Nephron (organoid): ENCODE data around the gene PLCB3.

ENCODE experiments used
- H3K27ac Mint-ChIP-seq, 3 experiments: 2 replicates each; pipeline ENCODE4 v1.8.0; 2020; ENCODE audit warnings: mixed read lengths in 3 of 3, mild to moderate bottlenecking in 2 of 3, moderate library complexity in 1 of 3
- H3K27me3 Mint-ChIP-seq: 2 replicates; pipeline ENCODE4 v1.8.0; 2021; ENCODE audit warnings: low read depth, mild to moderate bottlenecking, moderate library complexity, mixed read lengths
- H3K36me3 Mint-ChIP-seq: 2 replicates; pipeline ENCODE4 v1.8.0; 2020; ENCODE audit warnings: low read depth, mixed read lengths
- H3K4me1 Mint-ChIP-seq: 2 replicates; pipeline ENCODE4 v1.8.0; 2020; ENCODE audit warnings: mixed read lengths
- H3K4me3 Mint-ChIP-seq, 3 experiments: 2 replicates each; pipeline ENCODE4 v1.8.0; 2020; ENCODE audit warnings: mild to moderate bottlenecking in 3 of 3, mixed read lengths in 3 of 3, moderate library complexity in 2 of 3
- H3K9me3 Mint-ChIP-seq: 2 replicates; pipeline ENCODE4 v1.8.0; 2020; ENCODE audit warnings: mixed read lengths
- TF ChIP-seq, protein P1 (sequence below), 3 experiments: fragments of 200-600 bp; sonication (generic); IDR thresholded peaks; one replicate each; pipeline ENCODE4 v1.5.0; 2021; ENCODE audit warnings: antibody characterized with exemption in 3 of 3; ENCODE audit not compliant: unreplicated experiment in 3 of 3

Gene PLCB3

DNA sequence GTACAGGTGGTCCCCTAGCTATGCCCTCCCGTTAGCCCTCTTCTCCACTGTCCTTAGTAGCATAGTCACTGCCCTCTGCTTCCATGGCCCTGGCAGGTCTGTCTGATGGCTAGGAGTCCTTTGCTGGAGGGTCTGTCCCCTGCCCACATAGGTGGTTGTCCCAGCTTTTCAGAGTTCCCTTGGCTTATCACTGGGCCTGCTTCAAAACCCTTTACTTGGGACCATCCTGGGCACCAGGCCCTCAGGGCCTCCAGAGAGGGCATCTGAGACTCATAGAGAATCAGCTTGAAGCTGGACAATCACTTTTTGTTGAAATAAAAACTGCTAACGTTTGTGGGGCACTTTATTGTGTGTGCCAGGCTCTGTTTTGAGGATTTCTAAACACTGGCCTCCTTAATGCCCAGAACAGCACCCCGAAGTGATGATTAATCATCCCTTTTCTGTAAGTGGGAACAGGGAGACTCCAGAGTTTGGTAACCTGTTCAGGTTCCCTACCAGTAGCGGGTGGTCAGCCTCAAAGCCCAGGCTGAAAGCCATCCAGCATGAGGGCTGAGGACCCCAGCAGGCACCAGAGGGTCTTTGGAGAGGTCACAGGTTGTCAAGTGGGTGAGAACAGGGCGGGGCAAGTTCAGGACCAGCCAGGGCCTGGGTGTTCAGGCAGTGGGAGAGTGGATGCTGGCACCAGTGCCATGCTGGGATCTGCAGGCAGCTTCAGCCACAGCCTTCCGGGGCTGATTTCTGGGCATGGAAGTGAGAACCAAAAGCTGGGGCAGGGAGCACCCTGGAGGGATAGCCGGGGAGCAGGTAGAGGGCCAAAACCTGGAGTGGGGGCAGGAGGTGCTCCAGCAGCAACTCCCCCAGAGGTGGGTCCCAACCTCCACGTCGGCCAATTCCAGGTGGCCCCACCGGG is 39.3 kb downstream of the PLCB3 start:
- H3K9me3 Mint-ChIP-seq: no peaks in the 10 kb centered on the region
- TF ChIP-seq, protein P1, sequence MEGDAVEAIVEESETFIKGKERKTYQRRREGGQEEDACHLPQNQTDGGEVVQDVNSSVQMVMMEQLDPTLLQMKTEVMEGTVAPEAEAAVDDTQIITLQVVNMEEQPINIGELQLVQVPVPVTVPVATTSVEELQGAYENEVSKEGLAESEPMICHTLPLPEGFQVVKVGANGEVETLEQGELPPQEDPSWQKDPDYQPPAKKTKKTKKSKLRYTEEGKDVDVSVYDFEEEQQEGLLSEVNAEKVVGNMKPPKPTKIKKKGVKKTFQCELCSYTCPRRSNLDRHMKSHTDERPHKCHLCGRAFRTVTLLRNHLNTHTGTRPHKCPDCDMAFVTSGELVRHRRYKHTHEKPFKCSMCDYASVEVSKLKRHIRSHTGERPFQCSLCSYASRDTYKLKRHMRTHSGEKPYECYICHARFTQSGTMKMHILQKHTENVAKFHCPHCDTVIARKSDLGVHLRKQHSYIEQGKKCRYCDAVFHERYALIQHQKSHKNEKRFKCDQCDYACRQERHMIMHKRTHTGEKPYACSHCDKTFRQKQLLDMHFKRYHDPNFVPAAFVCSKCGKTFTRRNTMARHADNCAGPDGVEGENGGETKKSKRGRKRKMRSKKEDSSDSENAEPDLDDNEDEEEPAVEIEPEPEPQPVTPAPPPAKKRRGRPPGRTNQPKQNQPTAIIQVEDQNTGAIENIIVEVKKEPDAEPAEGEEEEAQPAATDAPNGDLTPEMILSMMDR (IDR thresholded peaks at IDR 0.05; ENCODE audit: unreplicated experiment in 3 of 3): no peak
- H3K27me3 Mint-ChIP-seq: peaks cover 67% of the 10 kb centered on the region
- peaks cover 6% of the 10 kb centered on the region for H3K36me3 Mint-ChIP-seq
- peaks cover 12% of the 10 kb centered on the region for H3K4me1 Mint-ChIP-seq
- H3K4me3 Mint-ChIP-seq: peak overlapping the region; percentile 76 to 83 (median 83)
- no peak overlapping the region for H3K27ac Mint-ChIP-seq

DNA sequence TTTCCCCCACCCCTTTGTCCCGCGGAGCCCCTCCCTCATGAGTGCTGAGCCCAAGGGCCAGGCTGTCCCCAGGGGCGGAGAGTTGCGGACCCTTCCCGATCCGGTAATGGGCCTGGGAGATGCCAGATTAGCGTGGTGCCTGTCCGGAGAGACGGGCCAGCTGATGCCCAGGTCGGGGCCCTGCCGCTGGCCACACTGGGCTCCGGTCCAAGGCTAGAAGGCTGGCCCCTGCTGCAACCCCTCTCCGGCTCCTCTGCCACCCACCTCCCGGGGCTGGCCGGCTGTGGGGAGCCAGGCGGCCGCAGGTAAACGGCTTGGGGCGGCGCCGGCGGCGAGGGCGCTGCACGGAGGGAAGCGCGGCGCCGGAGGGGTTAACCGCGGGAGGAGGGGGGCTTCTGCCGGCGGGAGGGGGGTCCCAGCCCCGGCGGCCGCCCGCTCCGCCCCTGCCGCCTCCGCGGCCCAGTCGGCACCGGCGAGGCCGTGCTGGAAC is 40.0 kb downstream of the PLCB3 start, which contains the start of gene KCNK4:
KCNK4 (plus strand) TSS at position 41 of the 490 bp plus-strand sequence. CDS start 1,717 bp downstream, outside the sequence.
- TF ChIP-seq, protein P1 (IDR thresholded peaks at IDR 0.05; ENCODE audit: unreplicated experiment in 3 of 3): no peak
- no peaks in the 10 kb centered on the region for H3K9me3 Mint-ChIP-seq
- H3K36me3 Mint-ChIP-seq: peaks cover 6% of the 10 kb centered on the region
- peaks cover 11% of the 10 kb centered on the region for H3K4me1 Mint-ChIP-seq
- H3K27me3 Mint-ChIP-seq: peaks cover 74% of the 10 kb centered on the region
- H3K27ac Mint-ChIP-seq: no peak within 1 kb of the TSS
- H3K4me3 Mint-ChIP-seq: peak within 1 kb of the TSS; percentile 76 to 83 (median 83)

DNA sequence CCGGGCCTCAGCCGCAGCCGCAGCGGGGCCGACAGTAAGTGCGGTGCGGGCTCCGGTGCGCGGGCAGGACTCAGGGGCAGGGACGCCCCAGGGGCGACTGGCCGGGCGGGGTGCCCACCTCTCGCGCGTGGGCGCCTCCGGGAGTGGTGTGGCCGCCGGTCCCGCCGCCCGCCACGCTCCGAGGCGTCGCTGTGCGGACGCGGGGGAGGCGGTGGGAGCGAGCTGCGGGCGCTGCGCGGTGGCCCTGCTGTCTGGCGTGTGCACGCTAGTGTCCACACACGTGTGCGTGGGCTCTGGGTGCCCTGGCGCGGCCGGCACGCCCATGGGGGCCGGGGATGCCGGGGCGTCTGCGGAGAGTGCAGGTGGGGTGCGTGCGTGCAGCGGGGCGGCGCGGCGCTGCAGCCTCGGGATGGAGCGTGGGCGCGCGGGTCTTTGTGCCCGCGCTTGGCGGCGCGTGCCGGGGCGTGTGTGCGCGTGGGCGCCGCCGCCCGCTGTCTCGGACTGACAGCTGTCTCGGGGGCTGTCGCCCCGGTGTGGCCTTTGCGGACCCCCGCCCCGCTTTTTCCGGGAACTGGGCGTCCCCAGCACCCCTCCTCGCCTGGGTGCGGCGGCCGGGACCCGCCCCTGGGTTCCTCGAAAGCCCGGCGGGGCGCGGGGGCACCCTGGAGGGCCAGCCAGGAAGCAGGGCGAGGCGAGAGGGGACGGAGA is 40.6 kb downstream of the PLCB3 start:
- Mint-ChIP-seq H3K27ac (no peak overlapping the region), H3K27me3 (peaks cover 80% of the 10 kb centered on the region), H3K4me1 (peaks cover 5% of the 10 kb centered on the region), H3K9me3 (no peaks in the 10 kb centered on the region), H3K4me3 (no peak overlapping the region), H3K36me3 (peaks cover 6% of the 10 kb centered on the region)
- TF ChIP-seq, protein P1 (IDR thresholded peaks at IDR 0.05; ENCODE audit: unreplicated experiment in 3 of 3): no peak

DNA sequence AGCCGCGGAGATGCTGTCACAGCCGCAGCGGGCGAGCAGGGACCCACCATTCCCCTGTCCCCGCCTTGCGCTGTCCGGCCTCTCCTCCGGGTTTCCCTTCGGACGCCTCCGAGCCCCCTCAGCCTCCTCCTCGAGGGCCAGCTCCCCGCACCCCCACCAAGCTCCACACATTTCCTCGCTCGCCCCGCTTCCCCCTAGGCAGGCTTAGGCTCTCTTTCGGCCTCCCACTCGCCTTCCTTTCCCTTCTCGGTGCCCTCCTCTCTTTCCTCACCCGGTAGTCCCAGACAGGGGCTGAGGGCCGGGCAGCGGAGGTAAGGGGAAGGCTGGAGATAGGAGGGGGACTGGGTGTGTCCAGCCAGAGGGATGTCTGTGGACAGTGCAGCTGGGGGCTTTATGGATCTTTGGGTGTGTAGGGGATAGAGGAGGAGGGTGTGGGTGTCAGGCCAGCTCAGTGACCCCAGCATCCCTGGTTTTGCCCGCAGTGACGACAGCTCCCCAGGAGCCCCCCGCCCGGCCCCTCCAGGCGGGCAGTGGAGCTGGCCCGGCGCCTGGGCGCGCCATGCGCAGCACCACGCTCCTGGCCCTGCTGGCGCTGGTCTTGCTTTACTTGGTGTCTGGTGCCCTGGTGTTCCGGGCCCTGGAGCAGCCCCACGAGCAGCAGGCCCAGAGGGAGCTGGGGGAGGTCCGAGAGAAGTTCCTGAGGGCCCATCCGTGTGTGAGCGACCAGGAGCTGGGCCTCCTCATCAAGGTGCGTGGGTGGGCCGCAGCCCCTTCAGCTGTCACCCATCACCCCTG is 41.3 kb downstream of the PLCB3 start:
- Mint-ChIP-seq H3K36me3 (peaks cover 6% of the 10 kb centered on the region), H3K4me1 (peaks cover 4% of the 10 kb centered on the region), H3K27me3 (peaks cover 88% of the 10 kb centered on the region), H3K9me3 (no peaks in the 10 kb centered on the region), H3K27ac (no peak overlapping the region), H3K4me3 (peak overlapping the region; percentile 51 to 73 (median 66))
- TF ChIP-seq, protein P1 (IDR thresholded peaks at IDR 0.05; ENCODE audit: unreplicated experiment in 3 of 3): no peak

DNA sequence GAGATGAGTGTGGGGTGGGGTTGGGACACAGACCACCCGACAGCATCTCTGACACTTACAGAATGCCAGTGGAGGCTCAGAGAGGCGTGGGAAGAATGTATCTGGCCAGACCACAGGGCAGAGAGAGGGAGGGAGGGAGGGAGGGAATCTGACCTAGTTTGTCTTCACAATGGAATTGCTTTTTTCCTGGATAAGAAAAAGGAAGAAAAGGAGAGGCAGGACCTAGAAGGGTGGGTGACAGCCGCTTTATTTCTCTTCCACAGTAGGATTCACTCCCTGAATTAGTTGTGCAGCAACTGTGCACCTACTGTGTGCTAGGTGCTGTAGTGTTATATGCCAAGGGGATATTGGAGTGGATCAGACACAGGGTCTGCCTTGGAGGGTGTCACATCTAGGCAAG is 43.4 kb downstream of the PLCB3 start:
- Mint-ChIP-seq H3K4me3 (no peak overlapping the region), H3K36me3 (no peaks in the 10 kb centered on the region), H3K27ac (no peak overlapping the region), H3K27me3 (peaks cover 91% of the 10 kb centered on the region), H3K9me3 (no peaks in the 10 kb centered on the region), H3K4me1 (peaks cover 4% of the 10 kb centered on the region)
- TF ChIP-seq, protein P1 (IDR thresholded peaks at IDR 0.05; ENCODE audit: unreplicated experiment in 3 of 3): no peak
